ENCODE measurements around the gene CACNA2D1. TPM values are rescaled to one million over a fixed set of nuclear protein-coding genes. Genes with fewer than 3 reads are reported as not detected.
A peak's percentile ranks its signal among the peaks of the same experiment; 100 is the strongest.

The CACNA2D1 gene
- total RNA-seq, 1 donor from 2014 or later = 32.9 TPM

DNA sequence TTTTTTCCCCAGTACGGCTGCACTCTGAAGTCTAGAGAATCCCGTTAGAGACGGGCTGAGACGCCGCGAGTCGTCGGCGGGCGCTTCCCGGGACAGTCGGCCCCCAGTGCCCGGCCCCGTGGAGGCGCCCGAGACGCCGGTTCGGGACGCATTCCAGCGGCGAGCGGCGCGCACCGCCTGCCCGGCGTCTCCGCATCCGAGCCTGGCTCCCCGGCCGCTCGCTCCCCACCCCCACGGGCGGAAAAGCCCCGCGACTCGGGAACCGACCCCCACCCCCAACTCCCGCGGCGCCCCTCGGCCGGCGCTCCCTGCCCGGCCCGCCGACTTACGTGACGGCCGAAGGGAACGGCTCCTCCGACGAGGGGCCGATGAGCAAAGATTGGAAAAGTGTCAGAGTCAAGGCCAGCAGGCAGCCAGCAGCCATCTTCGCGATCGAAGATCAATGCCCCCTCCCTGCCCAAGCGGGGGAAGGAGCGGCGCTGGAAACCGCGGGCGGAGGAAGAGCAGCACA lies 486 bp downstream of the CACNA2D1 start:
- H3K36me3 Mint-ChIP-seq (ENCODE audit: low read depth) = no peaks in the 10 kb centered on the region
- no peaks in the 10 kb centered on the region for H3K9me3 Mint-ChIP-seq (ENCODE audit: low read depth)
- TF ChIP-seq, protein P1, sequence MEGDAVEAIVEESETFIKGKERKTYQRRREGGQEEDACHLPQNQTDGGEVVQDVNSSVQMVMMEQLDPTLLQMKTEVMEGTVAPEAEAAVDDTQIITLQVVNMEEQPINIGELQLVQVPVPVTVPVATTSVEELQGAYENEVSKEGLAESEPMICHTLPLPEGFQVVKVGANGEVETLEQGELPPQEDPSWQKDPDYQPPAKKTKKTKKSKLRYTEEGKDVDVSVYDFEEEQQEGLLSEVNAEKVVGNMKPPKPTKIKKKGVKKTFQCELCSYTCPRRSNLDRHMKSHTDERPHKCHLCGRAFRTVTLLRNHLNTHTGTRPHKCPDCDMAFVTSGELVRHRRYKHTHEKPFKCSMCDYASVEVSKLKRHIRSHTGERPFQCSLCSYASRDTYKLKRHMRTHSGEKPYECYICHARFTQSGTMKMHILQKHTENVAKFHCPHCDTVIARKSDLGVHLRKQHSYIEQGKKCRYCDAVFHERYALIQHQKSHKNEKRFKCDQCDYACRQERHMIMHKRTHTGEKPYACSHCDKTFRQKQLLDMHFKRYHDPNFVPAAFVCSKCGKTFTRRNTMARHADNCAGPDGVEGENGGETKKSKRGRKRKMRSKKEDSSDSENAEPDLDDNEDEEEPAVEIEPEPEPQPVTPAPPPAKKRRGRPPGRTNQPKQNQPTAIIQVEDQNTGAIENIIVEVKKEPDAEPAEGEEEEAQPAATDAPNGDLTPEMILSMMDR (IDR thresholded peaks at IDR 0.05) = peak; percentile 43
- peak overlapping the region; percentile 84 for H3K4me3 Mint-ChIP-seq (ENCODE audit: unreplicated experiment)
- H3K4me1 Mint-ChIP-seq (ENCODE audit: low read depth) = peaks cover 18% of the 10 kb centered on the region
- no peak for DNase-seq (ENCODE audit: low spot score)
- H3K27me3 Mint-ChIP-seq (ENCODE audit: low read depth) = no peaks in the 10 kb centered on the region
- peak overlapping the region; percentile 85 for H3K27ac Mint-ChIP-seq (ENCODE audit: unreplicated experiment)

DNA sequence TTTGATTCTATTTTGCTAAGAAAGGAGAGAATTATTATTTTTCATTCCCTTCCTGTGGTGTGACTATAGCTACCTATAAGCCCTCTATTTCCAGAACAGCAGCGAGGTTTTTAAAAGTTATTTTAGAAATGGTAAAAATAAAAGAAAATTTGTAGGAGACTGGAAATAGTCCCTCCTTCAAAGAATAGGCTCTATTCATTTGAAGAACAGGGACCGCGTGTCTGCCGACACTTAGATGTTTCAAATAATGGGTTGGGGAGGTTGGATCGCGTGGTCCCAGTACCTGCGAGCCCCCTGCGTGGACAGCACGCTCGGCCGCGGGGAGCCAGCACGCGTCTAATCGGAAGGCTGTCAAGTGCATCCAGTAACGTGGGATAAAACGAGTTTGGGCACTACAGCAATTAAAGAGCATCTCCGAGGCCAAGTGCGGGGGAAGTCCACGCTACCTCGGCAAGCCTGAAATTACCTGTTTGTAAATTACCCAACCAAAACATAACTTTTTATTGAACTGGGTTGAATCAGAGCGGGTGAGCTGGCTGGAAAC lies 1.0 kb downstream of the CACNA2D1 start:
- no peaks in the 10 kb centered on the region for H3K27me3 Mint-ChIP-seq (ENCODE audit: low read depth)
- no peaks in the 10 kb centered on the region for H3K9me3 Mint-ChIP-seq (ENCODE audit: low read depth)
- peaks cover 18% of the 10 kb centered on the region for H3K4me1 Mint-ChIP-seq (ENCODE audit: low read depth)
- TF ChIP-seq, protein P1 (IDR thresholded peaks at IDR 0.05) = no peak
- H3K4me3 Mint-ChIP-seq (ENCODE audit: unreplicated experiment) = peak overlapping the region; percentile 84
- peak overlapping the region; percentile 66 for H3K27ac Mint-ChIP-seq (ENCODE audit: unreplicated experiment)
- no peaks in the 10 kb centered on the region for H3K36me3 Mint-ChIP-seq (ENCODE audit: low read depth)
- no peak for DNase-seq (ENCODE audit: low spot score)

DNA sequence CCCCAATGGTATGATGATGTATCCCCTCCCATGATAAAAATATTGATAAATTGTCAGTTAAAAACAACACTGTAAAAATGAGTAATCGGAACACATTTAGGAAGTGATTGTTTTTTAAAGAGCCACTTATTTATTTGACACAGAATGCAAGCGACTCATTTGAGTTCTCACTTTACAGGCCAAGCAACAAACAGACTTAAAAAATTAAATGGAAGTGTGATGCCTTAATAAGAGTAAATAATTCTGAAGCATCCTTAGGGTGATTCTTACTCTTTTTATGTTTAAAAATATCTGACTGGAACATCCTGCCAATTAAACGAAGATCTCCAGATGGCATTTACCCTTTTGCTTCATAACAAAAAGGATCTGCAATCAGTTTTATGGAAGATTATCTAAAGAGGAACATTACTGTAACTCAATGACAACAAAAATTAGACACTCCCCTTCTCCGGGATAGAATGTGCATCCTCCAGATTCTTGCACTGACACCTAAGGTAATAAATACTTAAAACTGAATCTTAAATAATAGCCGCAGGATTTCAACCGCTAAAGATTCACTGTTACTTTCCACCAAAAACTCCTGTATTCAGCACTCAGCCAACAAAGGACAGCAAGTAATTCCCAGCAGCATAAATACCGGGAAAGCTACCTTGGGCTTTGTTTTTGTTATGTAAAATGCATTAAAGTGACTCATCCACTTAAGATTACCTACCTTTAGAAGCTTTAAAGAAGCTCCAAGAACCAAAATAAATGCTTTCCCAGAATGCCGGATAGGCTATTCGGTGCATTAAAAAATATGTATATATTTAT lies 1.7 kb downstream of the CACNA2D1 start:
- Mint-ChIP-seq H3K9me3 (ENCODE audit: low read depth) (no peaks in the 10 kb centered on the region), H3K36me3 (ENCODE audit: low read depth) (no peaks in the 10 kb centered on the region), H3K4me3 (ENCODE audit: unreplicated experiment) (peak overlapping the region; percentile 84), H3K4me1 (ENCODE audit: low read depth) (peaks cover 18% of the 10 kb centered on the region), H3K27me3 (ENCODE audit: low read depth) (no peaks in the 10 kb centered on the region), H3K27ac (ENCODE audit: unreplicated experiment) (no peak overlapping the region)
- TF ChIP-seq, protein P1 (IDR thresholded peaks at IDR 0.05) = no peak
- DNase-seq (ENCODE audit: low spot score) = no peak

DNA sequence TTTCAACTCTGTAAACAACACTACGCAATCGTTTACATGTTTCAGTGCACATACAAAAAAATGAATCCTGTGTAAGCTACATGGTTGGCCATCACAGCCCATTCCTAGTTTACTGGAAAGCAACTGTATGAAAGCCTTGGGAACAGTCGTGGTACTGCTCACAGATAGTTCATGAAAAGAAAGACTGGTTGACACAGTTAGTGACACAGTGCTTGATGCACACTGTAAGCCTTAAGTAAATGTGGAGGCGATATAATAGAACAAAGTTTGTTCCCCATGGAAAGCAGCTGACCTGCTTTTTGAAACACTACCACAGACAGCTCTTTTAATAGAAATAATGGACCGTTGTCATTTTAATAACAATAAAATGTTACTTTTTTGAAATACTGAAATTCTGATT lies 5.1 kb downstream of the CACNA2D1 start:
- Mint-ChIP-seq H3K27ac (ENCODE audit: unreplicated experiment) (no peak overlapping the region), H3K36me3 (ENCODE audit: low read depth) (no peaks in the 10 kb centered on the region), H3K9me3 (ENCODE audit: low read depth) (no peaks in the 10 kb centered on the region), H3K4me1 (ENCODE audit: low read depth) (peaks cover 14% of the 10 kb centered on the region), H3K4me3 (ENCODE audit: unreplicated experiment) (no peak overlapping the region), H3K27me3 (ENCODE audit: low read depth) (no peaks in the 10 kb centered on the region)
- DNase-seq (ENCODE audit: low spot score) = no peak
- TF ChIP-seq, protein P1 (IDR thresholded peaks at IDR 0.05) = no peak

DNA sequence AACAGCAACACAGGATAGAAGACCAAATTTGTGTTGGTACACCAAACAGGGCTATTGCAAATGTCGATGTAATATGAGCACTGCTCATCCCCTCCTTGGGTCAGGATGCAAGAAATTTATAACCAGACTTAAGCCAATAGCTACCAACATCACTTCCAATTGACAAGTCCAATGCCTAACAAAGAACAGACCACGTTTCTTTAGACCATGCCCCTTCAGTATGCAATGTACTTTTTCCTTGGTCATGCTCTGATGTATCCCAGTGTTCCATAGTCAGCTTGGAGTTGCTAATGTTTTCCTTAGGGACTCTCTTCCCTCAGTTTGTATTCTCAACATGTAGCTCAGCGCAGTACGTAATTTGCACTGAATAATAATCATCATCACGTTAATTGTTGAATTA lies 7.8 kb downstream of the CACNA2D1 start:
- TF ChIP-seq, protein P1 (IDR thresholded peaks at IDR 0.05) = no peak

More for the DNA sequence above, 7.8 kb downstream of the CACNA2D1 start:
- no peak overlapping the region for H3K27ac Mint-ChIP-seq (ENCODE audit: unreplicated experiment)
- no peaks in the 10 kb centered on the region for H3K36me3 Mint-ChIP-seq (ENCODE audit: low read depth)
- no peaks in the 10 kb centered on the region for H3K9me3 Mint-ChIP-seq (ENCODE audit: low read depth)
- H3K4me1 Mint-ChIP-seq (ENCODE audit: low read depth) = no peaks in the 10 kb centered on the region
- H3K4me3 Mint-ChIP-seq (ENCODE audit: unreplicated experiment) = no peak overlapping the region
- no peak for DNase-seq (ENCODE audit: low spot score)
- H3K27me3 Mint-ChIP-seq (ENCODE audit: low read depth) = no peaks in the 10 kb centered on the region
